IMR-90 (cell line): ENCODE measurements around the gene PPP1CB. TPM values are rescaled to one million over a fixed set of nuclear protein-coding genes. Genes with fewer than 3 reads are reported as not detected.

Experiments
- ATAC-seq: fragments of 200-7000 bp; cut with Tn5 transposase; 2 replicates; pipeline ENCODE4 v1.9.1; 2020; ENCODE audit warnings: low read depth, mild to moderate bottlenecking, moderate library complexity
- BruUV-seq: library from RNA; stranded (reverse); fragments of 400-500 nt; replicated peaks from 2 replicates; lab custom pipeline; 2021; lab: Mats Ljungman, UMichigan
- CTCF ChIA-PET: fragments of 300-600 bp; formaldehyde crosslinking; extraction: SDS; loops from one replicate; lab custom pipeline; 2021; ENCODE audit warnings: antibody characterized with exemption; lab: Yijun Ruan, JAX
- POLR2A ChIA-PET: fragments of 300-600 bp; sonication (Branson Sonifier 250); formaldehyde crosslinking; loops from one replicate; lab custom pipeline; 2022; ENCODE audit warnings: antibody characterized with exemption; ENCODE audit not compliant: unreplicated experiment; lab: Charles Lee
- DNase-seq: peaks from one replicate; pipeline ENCODE4 v3.0.0; 2013
- H2AFZ ChIP-seq: replicated peaks from 2 replicates; pipeline ENCODE3; 2013; ENCODE audit warnings: low read length, mild to moderate bottlenecking; ENCODE audit not compliant: poor library complexity
- H2AK5ac ChIP-seq: 2 replicates; pipeline ENCODE4 v1.6.1; 2013; ENCODE audit warnings: low read depth, low read length, inconsistent platforms
- H2AK9ac ChIP-seq: replicated peaks from 2 replicates; pipeline ENCODE3; 2013; ENCODE audit warnings: mild to moderate bottlenecking, low read depth, low read length, moderate library complexity; ENCODE audit not compliant: poor library complexity
- H2BK120ac ChIP-seq: 2 replicates; pipeline ENCODE4 v1.6.1; 2013; ENCODE audit warnings: low read depth, low read length, inconsistent platforms
- H2BK15ac ChIP-seq: 3 replicates; pipeline ENCODE4 v1.6.1; 2013; ENCODE audit warnings: low read depth, low read length, inconsistent platforms
- H2BK20ac ChIP-seq: 2 replicates; pipeline ENCODE4 v1.6.1; 2013; ENCODE audit warnings: low read depth, mild to moderate bottlenecking, inconsistent platforms, low read length, moderate library complexity
- H2BK5ac ChIP-seq: 2 replicates; pipeline ENCODE4 v1.6.1; 2013; ENCODE audit warnings: mild to moderate bottlenecking, low read depth, low read length, inconsistent platforms; ENCODE audit not compliant: poor library complexity, severe bottlenecking
- H3K14ac ChIP-seq: replicated peaks from 2 replicates; pipeline ENCODE4 v1.6.1; 2013; ENCODE audit warnings: low read depth, low read length, inconsistent platforms
- H3K18ac ChIP-seq: 2 replicates; pipeline ENCODE4 v1.6.1; 2013; ENCODE audit warnings: low read depth, low read length, control low read depth
- H3K23ac ChIP-seq: 2 replicates; pipeline ENCODE4 v1.6.1; 2013; ENCODE audit warnings: low read depth, low read length, inconsistent platforms
- H3K27ac ChIP-seq: 2 replicates; pipeline ENCODE4 v1.5.1; 2013; ENCODE audit warnings: mild to moderate bottlenecking, control low read depth, low read length; ENCODE audit not compliant: insufficient read depth
- H3K27me3 ChIP-seq: 2 replicates; pipeline ENCODE4 v1.6.1; 2013; ENCODE audit warnings: low read length; ENCODE audit not compliant: control insufficient read depth, insufficient read depth
- H3K36me3 ChIP-seq: 2 replicates; pipeline ENCODE4 v1.6.1; 2013; ENCODE audit warnings: low read length, mixed read lengths; ENCODE audit not compliant: control insufficient read depth, insufficient read depth
- H3K4ac ChIP-seq: 2 replicates; pipeline ENCODE4 v1.6.1; 2013; ENCODE audit warnings: low read depth, low read length, inconsistent platforms
- H3K4me1 ChIP-seq: 2 replicates; pipeline ENCODE4 v1.6.1; 2013; ENCODE audit warnings: low read length, mixed read lengths; ENCODE audit not compliant: control insufficient read depth, insufficient read depth
- H3K4me2 ChIP-seq: 2 replicates; pipeline ENCODE4 v1.6.1; 2013; ENCODE audit warnings: low read depth, mild to moderate bottlenecking, control low read depth, low read length, moderate library complexity
- H3K4me3 ChIP-seq: 2 replicates; pipeline ENCODE4 v1.5.1; 2013; ENCODE audit warnings: low read depth, mild to moderate bottlenecking, control low read depth, low read length, moderate library complexity; ENCODE audit not compliant: insufficient read depth
- H3K56ac ChIP-seq: 2 replicates; pipeline ENCODE4 v1.6.1; 2013; ENCODE audit warnings: low read length, inconsistent platforms; ENCODE audit not compliant: insufficient read depth; ENCODE audit errors: extremely low read depth
- H3K79me1 ChIP-seq, 2 experiments: 2 replicates each; pipeline ENCODE4 v1.6.1; 2013; ENCODE audit warnings: low read length in 2 of 2, inconsistent platforms in 1 of 2, low read depth in 1 of 2
- H3K9ac ChIP-seq: 2 replicates; pipeline ENCODE4 v1.6.1; 2013; ENCODE audit warnings: low read depth, low read length, control low read depth
- H3K9me1 ChIP-seq: 2 replicates; pipeline ENCODE4 v1.6.1; 2013; ENCODE audit warnings: low read length, inconsistent platforms; ENCODE audit not compliant: insufficient read depth
- H3K9me3 ChIP-seq: 2 replicates; pipeline ENCODE4 v1.6.1; 2013; ENCODE audit warnings: low read length; ENCODE audit not compliant: control insufficient read depth, insufficient read depth
- H4K20me1 ChIP-seq: 2 replicates; pipeline ENCODE4 v1.6.1; 2013; ENCODE audit warnings: low read length, inconsistent platforms; ENCODE audit not compliant: insufficient read depth
- H4K5ac ChIP-seq: 2 replicates; pipeline ENCODE4 v1.6.1; 2013; ENCODE audit warnings: mild to moderate bottlenecking, low read depth, low read length, control low read depth
- H4K8ac ChIP-seq, 2 experiments: 2 replicates each; pipeline ENCODE4 v1.6.1; 2013; ENCODE audit warnings: low read depth in 2 of 2, low read length in 2 of 2, control low read depth in 1 of 2, inconsistent platforms in 1 of 2
- H4K91ac ChIP-seq: 2 replicates; pipeline ENCODE4 v1.6.1; 2013; ENCODE audit warnings: low read depth, low read length, inconsistent platforms; ENCODE audit not compliant: insufficient read depth
- BHLHE40 ChIP-seq: fragments of 150-350 bp; IDR thresholded peaks from 2 replicates; pipeline ENCODE4 v1.6.1; 2016; ENCODE audit warnings: mild to moderate bottlenecking, low read depth, low read length
- CEBPB ChIP-seq: IDR thresholded peaks from 2 replicates; pipeline ENCODE4 v1.6.1; 2012; ENCODE audit warnings: low read depth, low read length, improper control_type of control experiment
- CHD1 ChIP-seq: IDR thresholded peaks from 2 replicates; pipeline ENCODE4 v1.6.1; 2012; ENCODE audit warnings: low read depth, low read length, improper control_type of control experiment
- ELK1 ChIP-seq: fragments of 150-350 bp; IDR thresholded peaks from 2 replicates; pipeline ENCODE4 v1.6.1; 2016; ENCODE audit warnings: low read depth, mild to moderate bottlenecking, low read length, moderate library complexity, borderline replicate concordance
- FOS ChIP-seq: fragments of 150-350 bp; IDR thresholded peaks from 2 replicates; pipeline ENCODE4 v1.6.1; 2016; ENCODE audit warnings: low read depth, low read length
- MAFK ChIP-seq: IDR thresholded peaks from 2 replicates; pipeline ENCODE4 v1.6.1; 2012; ENCODE audit warnings: low read depth, low read length, improper control_type of control experiment
- MAZ ChIP-seq: IDR thresholded peaks from 2 replicates; pipeline ENCODE4 v1.6.1; 2012; ENCODE audit warnings: low read depth, mild to moderate bottlenecking, low read length, improper control_type of control experiment, moderate library complexity, borderline replicate concordance
- MXI1 ChIP-seq: IDR thresholded peaks from 2 replicates; pipeline ENCODE4 v1.6.1; 2012; ENCODE audit warnings: low read depth, mild to moderate bottlenecking, low read length, moderate library complexity, borderline replicate concordance
- NFE2L2 ChIP-seq: fragments of 150-350 bp; IDR thresholded peaks from 2 replicates; pipeline ENCODE4 v1.6.1; 2016; ENCODE audit warnings: low read depth, mild to moderate bottlenecking, low read length
- POLR2A ChIP-seq: IDR thresholded peaks from 2 replicates; pipeline ENCODE4 v1.6.1; 2012; ENCODE audit warnings: mild to moderate bottlenecking, low read depth, low read length
- RAD21 ChIP-seq: IDR thresholded peaks from 2 replicates; pipeline ENCODE4 v1.6.1; 2012; ENCODE audit warnings: low read length, improper control_type of control experiment
- RFX5 ChIP-seq: IDR thresholded peaks from 2 replicates; pipeline ENCODE4 v1.8.0; 2012; ENCODE audit warnings: low read depth, mild to moderate bottlenecking, low read length, moderate library complexity
- WGBS, 2 experiments: methylation state at CpG; one replicate each; pipeline versions ENCODE4 v1.1.5 to v1.1.7; 2013; ENCODE audit warnings: missing lambda C conversion rate in 2 of 2; ENCODE audit not compliant: insufficient read length in 1 of 2; ENCODE audit errors: extremely low coverage in 2 of 2; 5-methylcytosine and 5-hydroxymethylcytosine counted together
- dilution Hi-C: fragments of 300-500 bp; cut with HindIII; formaldehyde crosslinking; loops from one replicate; pipeline ENCODE4 v1.14.3; 2018; ENCODE audit warnings: low sequenced_read_pairs; ENCODE audit not compliant: unreplicated experiment
- in situ Hi-C: fragments of 300-500 bp; cut with MboI; formaldehyde crosslinking; loops from 3 replicates; pipeline ENCODE4 v1.14.3; 2019; ENCODE audit warnings: low sequenced_read_pairs, inconsistent platforms, mixed read lengths
- intact Hi-C: fragments of 100-400 bp; cut with micrococcal nuclease; formaldehyde crosslinking; loops from 2 replicates; pipeline ENCODE4 v1.10.0; 2022
- polyA plus RNA-seq, 3 experiments: library from polyadenylated mRNA; depleted of rRNA; stranded (reverse); fragments of >200 nt; gene quantifications; 2 replicates each; pipeline ENCODE4 v1.2.3, GENCODE V29; 2012; ENCODE audit warnings: low replicate concordance in 1 of 3
- total RNA-seq: library from RNA; depleted of rRNA; stranded (reverse); fragments of >200 nt; gene quantifications from 2 replicates; pipeline ENCODE4 v1.2.3, GENCODE V29; 2012
- TF ChIP-seq, protein P1 (sequence below): conservative IDR thresholded peaks from 2 replicates; pipeline ENCODE4 v1.5.1; 2012; ENCODE audit warnings: mild to moderate bottlenecking, low read depth, low read length, improper control_type of control experiment
- TF ChIP-seq, protein P2 (sequence below): fragments of 150-350 bp; IDR thresholded peaks from 2 replicates; pipeline ENCODE4 v1.6.1; 2017; ENCODE audit warnings: mild to moderate bottlenecking, antibody characterized with exemption, low read length, low read depth

The PPP1CB gene
- total and polyA plus RNA-seq, 2 of the 4 experiments (the other 2 are of a cell fraction): 37.7 to 111 TPM

- no peak for TF ChIP-seq FOS
Observed at GRCh38 chr2:28802975-28803429, 51.4 kb downstream of the PPP1CB start (continued).

DNA sequence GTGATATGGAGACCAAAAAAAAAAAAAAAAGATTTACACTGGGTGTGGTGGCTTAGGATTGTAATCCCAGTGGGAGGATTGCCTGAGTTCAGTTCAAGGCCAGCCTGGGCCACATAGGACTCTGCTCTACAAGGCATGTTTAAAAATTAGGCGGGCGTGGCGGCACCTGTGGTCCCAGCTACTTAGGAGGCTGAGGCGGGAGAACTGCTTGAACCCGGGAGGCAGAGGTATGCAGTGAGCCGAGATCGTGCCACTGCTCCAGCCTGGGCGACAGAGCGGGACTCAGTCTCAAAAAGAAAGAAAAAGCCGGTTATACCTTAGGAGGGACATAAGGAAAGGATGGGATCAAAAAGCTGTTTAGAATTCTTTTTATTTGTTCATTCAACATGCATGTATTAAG is 58.3 kb downstream of the PPP1CB start:
- Histone ChIP-seq H3K4me3 (peak overlapping the region; percentile 70; the same call in 1 of the 2 replicates), H3K4me1 (no peaks in the 10 kb centered on the region; the same call in 1 of the 2 replicates), H3K36me3 (peaks cover 6% of the 10 kb centered on the region), H3K56ac (no peak overlapping the region), H4K8ac (peak overlapping the region; percentile 56 to 63; a peak in 1 of 4 replicates), H4K5ac (no peak overlapping the region), H3K18ac (no peak overlapping the region), H3K27me3 (no peaks in the 10 kb centered on the region), H2AFZ (peak overlapping the region; percentile 97), H3K9me3 (no peaks in the 10 kb centered on the region), H3K9me1 (no peaks in the 10 kb centered on the region), H2BK20ac (no peak overlapping the region), H3K23ac (peak overlapping the region; percentile 93), H2AK5ac (no peak overlapping the region), H3K14ac (peak overlapping the region; percentile 83; the same call in 1 of the 2 replicates), H2BK15ac (no peak overlapping the region), H3K4ac (0 out of 2 replicates have a peak overlapping the region, but pooled peaks have one; percentile 62), H3K4me2 (peak overlapping the region; percentile 93), H2AK9ac (no peak overlapping the region), H2BK5ac (no peak overlapping the region), H3K27ac (no peak overlapping the region), H3K79me1 (peaks cover 3 to 4% of the 10 kb centered on the region in 2 experiments; a peak in 1 of 4 replicates), H4K20me1 (no peaks in the 10 kb centered on the region), H2BK120ac (no peak overlapping the region), H3K9ac (peak overlapping the region; percentile 60; the same call in 1 of the 2 replicates), H4K91ac (no peak overlapping the region)
- DNase-seq: no peak
- dilution Hi-C loops: no loop called here
- ChIA-PET CTCF (interaction anchor here (1.2 to 1.6 kb wide), 2 partner anchors 11 to 146 kb away, joined by 3 to 4 read pairs; no protein-coding TSS in a partner anchor), POLR2A (no interaction called here)
- ATAC-seq: no peak
- in situ Hi-C loops: no loop called here
- no TSS peak for BruUV-seq
- intact Hi-C loops: no loop called here
- WGBS, 2 experiments: 89% methylated on average over 5 of the region's 10 CpGs; no CpG with 5 or more reads in 1 of the 2 experiments
- no peak for TF ChIP-seq RFX5
- TF ChIP-seq, protein P1, sequence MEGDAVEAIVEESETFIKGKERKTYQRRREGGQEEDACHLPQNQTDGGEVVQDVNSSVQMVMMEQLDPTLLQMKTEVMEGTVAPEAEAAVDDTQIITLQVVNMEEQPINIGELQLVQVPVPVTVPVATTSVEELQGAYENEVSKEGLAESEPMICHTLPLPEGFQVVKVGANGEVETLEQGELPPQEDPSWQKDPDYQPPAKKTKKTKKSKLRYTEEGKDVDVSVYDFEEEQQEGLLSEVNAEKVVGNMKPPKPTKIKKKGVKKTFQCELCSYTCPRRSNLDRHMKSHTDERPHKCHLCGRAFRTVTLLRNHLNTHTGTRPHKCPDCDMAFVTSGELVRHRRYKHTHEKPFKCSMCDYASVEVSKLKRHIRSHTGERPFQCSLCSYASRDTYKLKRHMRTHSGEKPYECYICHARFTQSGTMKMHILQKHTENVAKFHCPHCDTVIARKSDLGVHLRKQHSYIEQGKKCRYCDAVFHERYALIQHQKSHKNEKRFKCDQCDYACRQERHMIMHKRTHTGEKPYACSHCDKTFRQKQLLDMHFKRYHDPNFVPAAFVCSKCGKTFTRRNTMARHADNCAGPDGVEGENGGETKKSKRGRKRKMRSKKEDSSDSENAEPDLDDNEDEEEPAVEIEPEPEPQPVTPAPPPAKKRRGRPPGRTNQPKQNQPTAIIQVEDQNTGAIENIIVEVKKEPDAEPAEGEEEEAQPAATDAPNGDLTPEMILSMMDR: no peak
- no peak for TF ChIP-seq RAD21
- TF ChIP-seq MAFK: no peak
- TF ChIP-seq NFE2L2: no peak
- TF ChIP-seq, protein P2, sequence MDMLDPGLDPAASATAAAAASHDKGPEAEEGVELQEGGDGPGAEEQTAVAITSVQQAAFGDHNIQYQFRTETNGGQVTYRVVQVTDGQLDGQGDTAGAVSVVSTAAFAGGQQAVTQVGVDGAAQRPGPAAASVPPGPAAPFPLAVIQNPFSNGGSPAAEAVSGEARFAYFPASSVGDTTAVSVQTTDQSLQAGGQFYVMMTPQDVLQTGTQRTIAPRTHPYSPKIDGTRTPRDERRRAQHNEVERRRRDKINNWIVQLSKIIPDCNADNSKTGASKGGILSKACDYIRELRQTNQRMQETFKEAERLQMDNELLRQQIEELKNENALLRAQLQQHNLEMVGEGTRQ: no peak
- no peak for TF ChIP-seq MXI1
- TF ChIP-seq FOS: no peak
- TF ChIP-seq POLR2A: no peak
- no peak for TF ChIP-seq MAZ
- no peak for TF ChIP-seq BHLHE40
- no peak for TF ChIP-seq CEBPB
- TF ChIP-seq CHD1: no peak
- TF ChIP-seq ELK1: no peak
